Neural progenitor cell (in vitro differentiated cells): ENCODE data around the gene FGF11. TPM values are rescaled to one million over a fixed set of nuclear protein-coding genes. Genes with fewer than 3 reads are reported as not detected.

Experiments
- DNase-seq: peaks from one replicate; pipeline ENCODE4 v3.0.0-alpha.2; 2016; ENCODE audit warnings: low spot score
- H2AFZ ChIP-seq: fragments of 200-600 bp; sonication (generic); replicated peaks from 2 replicates; pipeline ENCODE4 v1.6.1; 2016; ENCODE audit warnings: antibody characterized with exemption
- H3F3A ChIP-seq: fragments of 200-600 bp; sonication (generic); 2 replicates; pipeline ENCODE4 v1.6.1; 2016; ENCODE audit warnings: antibody characterized with exemption, low read depth
- H3K27ac ChIP-seq: fragments of 200-600 bp; sonication (generic); 2 replicates; pipeline ENCODE4 v1.5.1; 2016; ENCODE audit warnings: mild to moderate bottlenecking
- H3K27me3 ChIP-seq: fragments of 200-600 bp; sonication (generic); 2 replicates; pipeline ENCODE4 v1.6.1; 2016; ENCODE audit warnings: mild to moderate bottlenecking, moderate library complexity
- H3K36me3 ChIP-seq: fragments of 200-600 bp; sonication (generic); 2 replicates; pipeline ENCODE4 v1.5.1; 2016
- H3K4me1 ChIP-seq: fragments of 200-600 bp; sonication (generic); 2 replicates; pipeline ENCODE4 v1.6.1; 2016; ENCODE audit warnings: mixed run types
- H3K4me2 ChIP-seq: fragments of 200-600 bp; sonication (generic); 2 replicates; pipeline ENCODE4 v1.6.1; 2016
- H3K4me3 ChIP-seq: fragments of 200-600 bp; sonication (generic); 2 replicates; pipeline ENCODE4 v1.5.1; 2016
- H3K79me2 ChIP-seq: fragments of 200-600 bp; sonication (generic); 2 replicates; pipeline ENCODE4 v1.6.1; 2016; ENCODE audit warnings: low read depth
- H3K9ac ChIP-seq: fragments of 200-600 bp; sonication (generic); 2 replicates; pipeline ENCODE4 v1.6.1; 2016
- H3K9me3 ChIP-seq: fragments of 200-600 bp; sonication (generic); 2 replicates; pipeline ENCODE4 v1.5.1; 2016; ENCODE audit warnings: low read depth
- H4K20me1 ChIP-seq: fragments of 200-600 bp; sonication (generic); 2 replicates; pipeline ENCODE4 v1.6.1; 2016; ENCODE audit warnings: low read depth
- H3K27ac Mint-ChIP-seq: 3 replicates; pipeline ENCODE4 v1.8.0; 2021; ENCODE audit warnings: mixed read lengths
- H3K27me3 Mint-ChIP-seq: 2 replicates; pipeline ENCODE4 v1.8.0; 2022; ENCODE audit warnings: low read depth, mild to moderate bottlenecking, inconsistent platforms, moderate library complexity, mixed read lengths; ENCODE audit not compliant: insufficient read depth
- H3K36me3 Mint-ChIP-seq: 3 replicates; pipeline ENCODE4 v1.8.0; 2021; ENCODE audit warnings: mixed read lengths
- H3K4me1 Mint-ChIP-seq: 3 replicates; pipeline ENCODE4 v1.8.0; 2021; ENCODE audit warnings: mixed read lengths
- H3K4me3 Mint-ChIP-seq: 3 replicates; pipeline ENCODE4 v1.8.0; 2021; ENCODE audit warnings: mild to moderate bottlenecking, moderate library complexity, mixed read lengths
- H3K9me3 Mint-ChIP-seq: 3 replicates; pipeline ENCODE4 v1.8.0; 2020; ENCODE audit warnings: mixed read lengths
- EZH2 ChIP-seq: fragments of 200-600 bp; sonication (generic); IDR thresholded peaks from 2 replicates; pipeline ENCODE4 v1.6.1; 2017; ENCODE audit warnings: antibody characterized with exemption, mild to moderate bottlenecking, moderate library complexity
- EZH2phosphoT487 ChIP-seq: fragments of 200-600 bp; sonication (generic); IDR thresholded peaks from 2 replicates; pipeline ENCODE4 v1.6.1; 2017; ENCODE audit warnings: antibody characterized with exemption
- total RNA-seq: library from RNA; depleted of rRNA; stranded (reverse); fragments of >200 nt; gene quantifications from 2 replicates; pipeline ENCODE4 v1.2.3, GENCODE V29; 2015; ENCODE audit warnings: low replicate concordance
- TF ChIP-seq, protein P1 (sequence below): fragments of 200-600 bp; sonication (generic); IDR thresholded peaks from 2 replicates; pipeline ENCODE4 v1.5.1; 2017; ENCODE audit warnings: antibody characterized with exemption, mild to moderate bottlenecking

FGF11 gene
- total RNA-seq, 1 donor from 2014 or later = 7.6 TPM

DNA sequence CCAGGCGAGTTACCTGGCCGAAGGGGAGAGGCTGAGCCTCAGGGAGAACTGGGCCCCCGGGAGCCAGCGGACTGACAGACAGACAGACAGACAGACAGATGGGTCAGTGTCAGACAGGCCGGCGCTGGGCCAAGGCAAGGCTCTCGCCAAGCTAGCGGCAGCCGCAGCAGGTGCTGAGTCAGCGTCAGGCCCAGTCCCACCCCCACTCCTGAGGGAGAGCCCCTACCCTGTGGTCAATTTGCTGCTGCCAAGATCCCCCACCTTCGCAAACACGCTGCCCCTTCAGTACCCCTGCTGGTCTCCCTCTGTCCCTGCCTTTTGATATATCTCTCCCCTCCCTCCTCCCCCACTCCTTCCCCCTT is 1.5 kb downstream of the FGF11 start:
- H4K20me1 ChIP-seq = no peaks in the 10 kb centered on the region
- peaks cover 57% of the 10 kb centered on the region for H3F3A ChIP-seq
- H3K27me3 ChIP-seq = peaks cover 65% of the 10 kb centered on the region
- no peak overlapping the region for H3K27ac ChIP-seq
- Mint-ChIP-seq H3K27ac (peak overlapping the region; percentile 99), H3K4me3 (peak overlapping the region; percentile 96), H3K36me3 (no peaks in the 10 kb centered on the region), H3K27me3 (peaks cover 33% of the 10 kb centered on the region), H3K4me1 (peaks cover 56% of the 10 kb centered on the region), H3K9me3 (no peaks in the 10 kb centered on the region)
- peak; percentile 66 for DNase-seq
- peak overlapping the region; percentile 74 for H3K4me3 ChIP-seq
- H3K79me2 ChIP-seq = no peaks in the 10 kb centered on the region
- TF ChIP-seq, protein P1, sequence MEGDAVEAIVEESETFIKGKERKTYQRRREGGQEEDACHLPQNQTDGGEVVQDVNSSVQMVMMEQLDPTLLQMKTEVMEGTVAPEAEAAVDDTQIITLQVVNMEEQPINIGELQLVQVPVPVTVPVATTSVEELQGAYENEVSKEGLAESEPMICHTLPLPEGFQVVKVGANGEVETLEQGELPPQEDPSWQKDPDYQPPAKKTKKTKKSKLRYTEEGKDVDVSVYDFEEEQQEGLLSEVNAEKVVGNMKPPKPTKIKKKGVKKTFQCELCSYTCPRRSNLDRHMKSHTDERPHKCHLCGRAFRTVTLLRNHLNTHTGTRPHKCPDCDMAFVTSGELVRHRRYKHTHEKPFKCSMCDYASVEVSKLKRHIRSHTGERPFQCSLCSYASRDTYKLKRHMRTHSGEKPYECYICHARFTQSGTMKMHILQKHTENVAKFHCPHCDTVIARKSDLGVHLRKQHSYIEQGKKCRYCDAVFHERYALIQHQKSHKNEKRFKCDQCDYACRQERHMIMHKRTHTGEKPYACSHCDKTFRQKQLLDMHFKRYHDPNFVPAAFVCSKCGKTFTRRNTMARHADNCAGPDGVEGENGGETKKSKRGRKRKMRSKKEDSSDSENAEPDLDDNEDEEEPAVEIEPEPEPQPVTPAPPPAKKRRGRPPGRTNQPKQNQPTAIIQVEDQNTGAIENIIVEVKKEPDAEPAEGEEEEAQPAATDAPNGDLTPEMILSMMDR = peak; percentile 13
- TF ChIP-seq EZH2 = no peak
- no peak for TF ChIP-seq EZH2phosphoT487
- H3K9ac ChIP-seq = no peak overlapping the region
- peaks cover 26% of the 10 kb centered on the region for H3K4me1 ChIP-seq
- H3K4me2 ChIP-seq = peak overlapping the region; percentile 93
- peak overlapping the region; percentile 81 for H2AFZ ChIP-seq
- no peaks in the 10 kb centered on the region for H3K36me3 ChIP-seq
- H3K9me3 ChIP-seq = no peaks in the 10 kb centered on the region

DNA sequence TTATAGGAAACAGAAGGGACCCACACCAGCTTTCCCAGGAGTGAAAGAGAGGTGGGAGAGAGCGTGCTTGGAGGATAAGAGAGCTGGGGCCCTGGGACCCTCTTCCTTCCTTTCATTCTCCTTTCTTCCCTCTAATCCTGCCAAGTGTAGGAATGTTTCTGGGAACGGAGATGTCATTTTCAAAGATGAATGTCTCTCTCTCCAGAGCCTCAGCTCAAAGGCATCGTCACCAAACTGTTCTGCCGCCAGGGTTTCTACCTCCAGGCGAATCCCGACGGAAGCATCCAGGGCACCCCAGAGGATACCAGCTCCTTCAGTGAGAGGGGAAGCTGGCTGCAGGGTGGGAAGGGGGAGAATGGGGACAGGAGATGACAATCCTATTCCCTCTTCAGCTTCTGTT is 2.0 kb downstream of the FGF11 start:
- peaks cover 28% of the 10 kb centered on the region for H3K27me3 Mint-ChIP-seq
- H3K4me3 ChIP-seq = peak overlapping the region; percentile 74
- no peak for DNase-seq
- H3K9ac ChIP-seq = no peak overlapping the region
- peaks cover 61% of the 10 kb centered on the region for H3K27me3 ChIP-seq
- H3K9me3 ChIP-seq = no peaks in the 10 kb centered on the region
- TF ChIP-seq EZH2phosphoT487 = no peak
- TF ChIP-seq, protein P1 = no peak
- no peak for TF ChIP-seq EZH2
- H2AFZ ChIP-seq = no peak overlapping the region
- H3F3A ChIP-seq = peaks cover 55% of the 10 kb centered on the region
- H3K79me2 ChIP-seq = no peaks in the 10 kb centered on the region
- H3K4me1 Mint-ChIP-seq = peaks cover 56% of the 10 kb centered on the region
- H4K20me1 ChIP-seq = no peaks in the 10 kb centered on the region
- H3K27ac ChIP-seq = no peak overlapping the region
- peak overlapping the region; percentile 93 for H3K4me2 ChIP-seq
- no peaks in the 10 kb centered on the region for H3K9me3 Mint-ChIP-seq
- no peaks in the 10 kb centered on the region for H3K36me3 ChIP-seq
- H3K36me3 Mint-ChIP-seq = no peaks in the 10 kb centered on the region
- H3K4me3 Mint-ChIP-seq = peak overlapping the region; percentile 96
- H3K4me1 ChIP-seq = peaks cover 26% of the 10 kb centered on the region
- no peak overlapping the region for H3K27ac Mint-ChIP-seq

DNA sequence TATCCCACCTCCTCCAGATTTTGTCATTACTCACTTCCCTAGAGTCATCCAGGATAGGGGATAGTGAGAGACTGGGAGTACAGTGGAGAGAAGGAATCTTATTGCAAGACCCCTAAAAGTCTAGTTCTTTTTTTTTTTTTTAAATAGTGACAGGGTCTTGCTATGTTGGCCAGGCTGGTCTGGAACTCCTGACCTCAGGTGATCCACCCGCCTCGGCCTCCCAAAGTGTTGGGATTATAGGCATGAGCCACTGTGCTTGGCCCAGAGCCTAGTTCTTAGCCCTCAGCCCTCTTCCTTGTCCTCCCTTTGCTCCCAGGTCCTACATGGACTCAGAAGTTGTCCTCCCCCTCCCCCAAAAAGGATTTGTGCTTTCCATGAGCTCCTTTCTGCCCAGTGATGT is 2.8 kb downstream of the FGF11 start:
- Histone ChIP-seq H3K36me3 (no peaks in the 10 kb centered on the region), H3F3A (peaks cover 47% of the 10 kb centered on the region), H3K4me1 (peaks cover 28% of the 10 kb centered on the region), H3K27me3 (peaks cover 61% of the 10 kb centered on the region), H3K9me3 (no peaks in the 10 kb centered on the region), H3K9ac (no peak overlapping the region), H4K20me1 (no peaks in the 10 kb centered on the region), H3K27ac (no peak overlapping the region), H3K4me3 (no peak overlapping the region), H3K79me2 (no peaks in the 10 kb centered on the region), H2AFZ (no peak overlapping the region), H3K4me2 (no peak overlapping the region)
- H3K9me3 Mint-ChIP-seq = no peaks in the 10 kb centered on the region
- H3K4me1 Mint-ChIP-seq = peaks cover 55% of the 10 kb centered on the region
- TF ChIP-seq EZH2 (no peak), EZH2phosphoT487 (no peak)
- TF ChIP-seq, protein P1 = no peak
- H3K27me3 Mint-ChIP-seq = peaks cover 22% of the 10 kb centered on the region
- H3K4me3 Mint-ChIP-seq = peak overlapping the region; percentile 74
- no peaks in the 10 kb centered on the region for H3K36me3 Mint-ChIP-seq
- DNase-seq = no peak
- no peak overlapping the region for H3K27ac Mint-ChIP-seq
